ENCODE results near the gene OR10J4.
"Not testable (repeated sequence)": the region's sequence is repeated elsewhere in the genome, so short reads cannot be mapped to it uniquely, and the experiment has no call there.

The OR10J4 gene

DNA sequence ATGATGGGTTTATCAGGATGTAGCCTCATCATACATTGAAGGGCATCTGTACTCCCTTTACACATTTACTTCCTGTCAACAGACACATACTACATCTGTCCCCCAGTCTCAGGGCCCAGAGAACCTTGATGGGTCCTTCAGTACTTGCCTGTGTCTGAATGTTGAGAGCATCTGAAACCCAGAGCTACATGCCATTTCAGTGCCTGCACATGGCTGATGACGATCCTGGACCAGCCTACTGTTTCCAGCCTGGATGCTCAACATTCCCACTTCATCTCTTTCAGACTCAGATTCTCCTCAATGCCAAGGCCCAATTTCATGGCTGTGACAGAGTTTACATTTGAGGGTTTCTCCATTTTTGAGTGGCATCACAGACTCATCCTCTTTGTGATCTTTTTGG lies at the start of gene OR10J4:
Gene OR10J4 (plus strand): TSS at position 301 of the 400 bp plus-strand sequence.
- no peak for DNase-seq

DNA sequence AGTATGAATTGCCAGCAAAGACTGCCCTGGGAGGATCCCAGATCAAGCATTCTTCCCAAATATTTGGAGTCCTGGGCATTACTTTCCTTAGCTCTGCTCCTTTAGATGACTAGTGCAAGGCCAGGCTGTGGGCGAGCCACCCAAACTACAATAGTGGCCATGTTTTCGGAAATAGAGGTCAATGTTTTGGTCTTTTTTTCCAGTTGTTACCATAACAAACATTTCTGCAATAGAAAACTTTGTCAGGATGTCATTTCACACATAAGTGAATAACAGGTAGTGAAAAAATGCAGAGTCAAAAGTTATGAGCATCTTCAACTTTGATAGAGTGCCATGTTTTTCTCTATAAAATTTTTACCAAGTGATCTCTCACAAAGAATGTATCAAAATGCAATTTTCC lies 25.2 kb upstream of the OR10J4 start:
- no peak for DNase-seq

DNA sequence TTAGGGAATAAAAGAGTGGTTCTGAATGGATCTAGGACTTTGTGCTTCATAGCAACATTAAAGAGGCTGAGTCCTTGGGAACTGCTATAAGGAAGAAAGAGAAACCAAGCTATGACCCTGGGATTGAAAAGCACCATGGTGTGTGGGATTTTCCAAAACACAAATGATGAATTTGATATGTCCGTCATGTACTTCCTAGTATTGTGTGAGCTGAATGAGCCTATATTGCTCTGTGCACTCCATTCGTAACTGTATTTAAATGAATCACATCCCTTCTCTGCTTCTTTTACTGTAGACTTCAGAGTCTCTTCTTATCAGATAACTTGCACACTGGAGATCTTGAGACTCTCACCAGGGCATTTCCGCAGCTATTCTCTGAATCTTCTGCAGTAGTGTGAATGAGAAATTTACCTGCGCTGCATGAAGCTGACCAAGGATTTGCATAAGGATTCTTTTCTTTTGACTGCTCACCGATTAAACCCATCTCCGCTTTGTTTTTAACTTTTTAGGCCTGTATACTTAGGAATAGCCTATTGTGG lies 23.1 kb upstream of the OR10J4 start:
- no peak for DNase-seq

DNA sequence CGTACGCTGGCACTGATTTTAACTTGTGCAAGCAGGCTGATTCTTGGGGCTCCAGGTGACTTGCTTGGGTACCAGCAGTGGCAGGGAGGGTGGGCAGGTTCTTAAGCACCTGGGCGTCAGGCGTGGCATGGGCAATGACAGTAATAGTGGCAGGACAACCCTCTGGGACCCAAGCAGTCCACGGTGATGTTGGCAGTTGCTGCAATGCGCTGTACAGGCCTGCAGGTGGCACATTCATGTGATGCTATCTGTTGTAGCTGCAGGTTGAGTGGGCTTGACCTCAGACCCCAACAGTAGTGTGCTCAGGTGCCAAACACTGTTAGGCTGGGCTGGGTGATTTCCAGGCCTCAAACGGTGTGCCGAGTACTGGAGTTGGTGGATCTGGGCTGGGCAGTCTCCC lies 10.2 kb upstream of the OR10J4 start:
- no peak for DNase-seq

DNA sequence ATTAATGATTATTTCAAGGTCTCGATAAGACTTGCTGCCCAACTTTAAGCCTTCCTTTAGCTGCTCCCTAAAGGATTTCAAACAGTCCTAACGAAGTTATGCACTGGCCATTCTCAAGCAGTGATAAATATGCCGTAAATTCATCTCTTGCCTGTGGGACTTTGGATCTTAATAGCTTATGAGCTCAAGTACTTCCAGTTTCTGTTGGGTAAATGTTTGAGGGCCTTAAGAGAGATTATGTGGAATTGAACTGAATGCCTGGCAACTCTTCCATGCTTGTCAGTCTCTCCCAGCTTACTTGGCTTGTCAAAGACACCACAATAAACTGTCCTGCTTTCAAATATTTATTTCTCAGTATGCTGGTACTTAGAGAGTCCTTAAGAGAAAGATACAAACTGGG lies 3.5 kb upstream of the OR10J4 start:
- no peak for DNase-seq

DNA sequence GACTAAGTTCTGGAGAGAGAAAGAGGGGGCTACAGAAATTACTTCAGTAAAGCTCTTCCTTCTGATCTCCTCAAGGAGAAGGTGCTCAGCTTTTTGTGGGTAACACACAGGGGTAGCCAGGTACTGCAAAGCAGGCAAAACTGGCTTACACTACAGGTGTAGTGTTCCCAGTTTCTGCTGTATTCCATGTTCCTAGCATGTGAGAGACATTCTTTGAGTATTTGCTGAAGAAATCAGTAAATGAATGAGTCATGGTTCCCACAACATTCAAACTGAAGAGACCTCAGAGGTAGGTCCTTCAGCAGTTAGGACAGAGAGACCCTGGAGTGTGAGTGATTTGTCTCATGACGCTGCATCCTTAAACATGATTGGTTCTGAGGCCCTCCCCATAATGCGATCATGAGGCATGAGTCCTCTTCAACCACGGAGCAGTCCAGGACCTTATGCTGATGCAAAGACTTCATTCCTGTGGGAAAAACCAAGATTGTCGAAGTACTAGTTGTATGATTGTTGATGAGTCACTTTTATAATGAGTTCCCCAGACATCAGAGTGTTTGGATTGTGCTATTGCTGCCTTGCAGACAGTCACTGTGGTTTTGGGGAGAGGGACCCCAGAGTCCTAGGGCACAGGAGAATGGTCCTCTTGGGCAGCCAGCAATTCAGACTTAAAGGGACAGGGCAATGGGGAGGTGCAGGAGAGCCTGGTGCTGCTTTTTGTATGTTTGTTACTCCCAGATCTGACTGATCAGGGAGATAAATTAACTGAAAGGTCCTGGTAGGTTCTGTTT lies 2.7 kb upstream of the OR10J4 start:
- no peak for DNase-seq

DNA sequence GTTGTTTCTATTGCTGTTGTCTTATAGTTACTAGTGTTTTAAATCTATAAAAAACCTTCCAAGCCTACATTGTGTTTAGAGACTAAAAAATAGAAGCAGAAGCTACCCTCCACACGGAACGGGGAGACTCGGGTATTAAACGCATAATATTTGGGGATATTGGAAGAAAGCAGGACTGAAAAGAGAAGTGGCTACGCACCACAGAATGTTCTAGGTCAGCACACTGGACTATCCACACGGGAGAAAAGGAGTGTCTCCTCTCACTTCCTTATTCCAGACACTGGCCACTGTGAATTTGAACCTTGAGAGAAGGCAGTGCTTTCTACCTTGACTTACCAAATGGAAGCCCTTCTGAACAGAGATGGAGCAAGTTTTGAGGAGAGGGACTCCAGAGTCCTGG lies 1.0 kb upstream of the OR10J4 start:
- no peak for DNase-seq

DNA sequence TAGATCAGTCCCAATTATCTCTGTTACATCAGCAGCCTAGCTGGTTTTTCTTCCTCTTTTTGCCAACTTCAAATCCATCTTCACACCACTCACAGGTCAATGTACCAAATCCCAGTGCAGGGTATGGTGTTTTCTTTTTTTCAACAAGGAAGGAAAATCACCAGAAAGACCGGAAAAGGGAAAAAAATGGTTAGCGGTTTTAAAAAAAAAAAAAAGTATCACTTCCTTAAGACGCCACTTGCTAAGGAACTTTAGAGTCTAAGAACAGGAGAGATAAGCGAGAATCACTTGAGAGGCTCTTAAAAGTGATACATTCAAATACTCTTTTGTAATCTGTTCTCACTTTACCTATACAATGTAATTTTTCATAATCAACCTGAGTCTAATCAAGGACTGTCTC lies 4.5 kb downstream of the OR10J4 start:
- DNase-seq = no peak

DNA sequence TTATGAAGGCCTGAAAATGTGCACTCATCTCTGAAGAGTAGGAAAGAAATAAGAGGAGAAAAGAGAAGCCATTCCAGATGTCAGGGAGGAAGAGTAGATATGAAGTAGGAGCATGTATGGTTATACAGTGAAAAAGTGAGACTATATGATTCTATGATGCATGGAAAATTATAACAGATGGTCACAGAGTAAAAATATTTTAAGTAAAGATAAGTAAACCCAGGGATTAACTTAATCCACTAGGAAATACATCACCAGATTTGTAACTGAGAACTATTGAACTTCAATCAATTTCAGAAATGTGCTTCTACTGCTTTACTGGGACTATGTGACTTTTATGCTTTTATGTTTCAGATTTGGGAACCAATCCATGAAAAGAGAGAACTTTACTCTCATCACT lies 7.4 kb downstream of the OR10J4 start, which contains the start of gene OR10J1:
Gene OR10J1 (plus strand): TSS at position 301 of the 400 bp plus-strand sequence. CDS start 70 bp downstream, at position 371.
- DNase-seq = no peak

DNA sequence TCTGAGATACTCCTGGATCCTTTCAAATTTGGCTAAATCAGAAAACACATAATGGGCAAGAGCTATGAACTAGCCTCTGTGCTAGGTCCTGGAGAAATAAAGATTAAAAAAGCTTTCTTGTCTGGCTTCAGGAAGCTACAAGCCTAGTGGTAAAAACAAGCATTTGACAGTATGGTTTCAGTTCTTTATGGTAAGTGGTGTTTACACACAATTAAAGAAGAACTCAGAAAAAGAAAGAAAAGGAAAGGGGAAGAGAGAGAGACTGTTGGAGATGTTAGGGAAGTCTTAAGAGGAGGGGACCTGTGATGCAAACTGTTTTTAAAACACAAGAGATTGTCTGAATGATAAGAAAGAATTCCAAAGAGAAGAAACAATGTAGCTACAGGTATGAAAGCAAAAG lies 9.4 kb downstream of the OR10J4 start:
- DNase-seq = no peak

DNA sequence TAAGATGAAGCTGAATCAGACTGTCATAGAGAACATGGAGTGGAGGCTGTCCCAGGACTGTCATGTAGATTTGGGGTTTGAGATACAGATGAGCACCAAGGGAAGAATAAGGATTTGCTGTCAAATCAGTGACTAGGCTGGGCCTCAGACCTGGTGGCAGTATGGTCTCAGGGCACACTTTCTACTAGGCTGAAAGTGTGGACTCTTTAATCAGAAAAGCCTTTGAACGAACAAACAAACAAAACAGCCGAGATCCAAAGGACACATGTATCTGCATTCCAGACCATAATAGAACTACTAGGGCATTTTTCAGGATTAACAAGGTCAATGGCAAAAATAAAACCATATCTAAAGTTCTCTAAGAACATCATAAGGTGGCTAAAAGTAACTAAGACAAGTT lies 10.4 kb downstream of the OR10J4 start:
- no peak for DNase-seq

DNA sequence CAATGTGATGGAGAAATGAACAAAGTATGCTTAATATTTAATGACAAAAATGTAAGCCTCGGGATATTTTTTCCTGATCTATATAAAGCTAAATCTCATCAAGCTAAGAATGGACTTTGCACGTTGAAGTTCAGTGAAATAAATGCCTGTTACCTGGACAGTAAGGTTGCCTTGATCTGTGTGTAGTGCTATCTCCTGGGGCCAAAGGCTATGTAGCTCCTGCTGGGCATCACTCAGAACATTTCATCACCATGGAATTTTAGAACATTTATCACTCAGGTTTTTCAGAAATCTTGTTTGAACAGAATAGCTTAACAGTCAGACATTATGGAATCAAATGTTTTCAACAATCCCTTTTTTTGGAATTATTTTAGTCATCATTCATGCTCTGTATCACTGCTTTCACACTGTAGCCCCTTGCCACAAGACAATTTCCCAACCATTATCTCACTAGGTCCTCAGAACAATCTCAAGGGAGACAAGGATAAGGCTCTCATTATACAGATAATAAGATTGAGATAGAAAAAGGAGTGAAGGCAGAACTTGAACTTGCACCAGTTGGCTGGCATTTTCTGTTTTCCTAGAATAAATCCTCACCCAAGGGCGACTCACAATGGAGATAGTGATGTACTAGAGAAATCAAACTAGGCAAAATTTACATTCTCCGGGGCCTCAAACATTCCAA lies 11.2 kb downstream of the OR10J4 start:
- no peak for DNase-seq

DNA sequence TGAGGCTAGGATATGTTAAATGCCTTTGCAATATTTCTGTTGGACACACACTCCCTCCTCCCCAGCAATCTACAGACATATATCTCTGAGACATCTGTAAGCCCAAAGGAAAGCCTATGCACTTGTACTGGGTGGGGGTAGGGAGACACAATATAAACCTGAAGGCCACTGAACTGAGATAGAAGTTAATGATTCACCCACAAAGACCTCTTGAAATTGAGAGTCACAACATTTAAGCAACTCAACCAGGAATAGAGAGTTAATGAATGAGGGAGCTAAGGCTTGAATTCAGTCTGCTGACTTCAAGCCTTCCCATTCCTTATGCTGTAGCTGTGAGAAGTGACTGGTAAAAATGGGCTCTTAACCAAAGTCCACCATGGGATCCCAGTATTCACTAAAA lies 12.5 kb downstream of the OR10J4 start:
- no peak for DNase-seq

DNA sequence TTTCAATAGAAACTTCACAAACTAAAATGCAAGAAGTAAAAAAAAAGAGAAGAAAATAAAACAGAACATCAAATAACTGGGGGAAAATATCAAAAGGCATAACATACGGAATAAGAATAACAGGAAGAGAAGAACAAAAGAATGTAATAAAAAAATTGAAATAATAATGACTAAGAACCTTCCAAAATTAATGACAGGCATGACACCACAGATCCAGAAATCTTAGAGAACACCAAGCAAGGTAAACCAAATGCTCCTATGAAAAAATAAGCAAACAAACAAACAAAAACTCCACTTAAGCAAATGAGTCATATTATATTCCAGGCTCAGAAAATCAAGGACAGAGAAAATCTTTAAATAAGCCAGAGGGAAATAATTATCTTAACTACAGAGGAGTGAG lies 16.2 kb downstream of the OR10J4 start:
- DNase-seq = no peak

DNA sequence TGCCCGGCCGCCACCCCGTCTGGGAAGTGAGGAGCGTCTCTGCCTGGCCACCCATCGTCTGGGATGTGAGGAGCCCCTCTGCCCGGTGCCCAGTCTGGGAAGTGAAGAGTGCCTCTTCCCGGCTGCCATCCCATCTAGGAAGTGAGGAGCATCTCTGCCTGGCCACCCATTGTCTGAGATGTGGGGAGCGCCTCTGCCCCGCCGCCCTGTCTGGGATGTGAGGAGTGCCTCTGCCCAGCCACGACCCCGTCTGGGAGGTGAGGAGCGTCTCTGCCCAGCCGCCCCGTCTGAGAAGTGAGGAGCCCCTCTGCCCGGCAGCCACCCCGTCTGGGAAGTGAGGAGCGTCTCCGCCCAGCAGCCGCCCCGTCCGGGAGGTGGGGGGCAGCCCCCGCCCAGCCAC lies 17.6 kb downstream of the OR10J4 start:
- DNase-seq = not testable (repeated sequence)

DNA sequence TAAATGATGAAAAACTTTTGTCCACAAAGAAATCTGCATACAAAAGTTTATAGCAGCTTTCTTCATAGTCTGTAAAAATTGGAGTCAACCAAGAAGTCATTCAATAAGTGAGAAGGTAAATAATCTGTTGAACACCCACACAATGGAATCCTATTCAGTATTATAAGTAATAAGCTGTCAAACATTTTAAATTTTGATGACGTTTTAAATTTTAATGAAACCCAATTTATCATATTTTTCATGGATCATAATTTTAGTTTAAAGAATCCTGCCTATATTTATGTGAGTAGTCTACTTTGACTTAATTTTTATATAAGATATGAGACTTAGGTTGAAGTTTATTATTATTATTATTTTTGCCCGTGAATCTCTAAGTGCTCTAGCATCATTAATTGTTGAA lies 27.5 kb downstream of the OR10J4 start:
- DNase-seq = no peak

DNA sequence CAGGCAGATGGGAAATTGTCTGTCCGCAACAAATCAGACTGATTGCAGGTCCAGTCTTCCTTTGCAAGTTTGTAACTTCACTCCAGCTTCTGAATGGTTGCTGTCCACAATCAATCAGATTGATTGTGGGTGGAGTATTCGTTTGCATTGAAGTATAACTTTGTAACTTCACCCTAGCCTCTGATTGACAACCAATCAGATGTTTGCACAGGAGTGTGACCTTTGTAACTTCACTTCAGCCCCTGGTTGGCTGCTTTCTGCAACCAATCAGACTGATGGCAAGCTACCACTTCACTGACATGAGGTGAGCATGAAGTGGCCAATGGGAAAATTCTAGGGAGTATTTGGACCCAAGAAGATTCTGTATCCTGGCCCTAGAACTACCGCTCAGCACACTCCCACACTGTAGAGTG lies 33.2 kb downstream of the OR10J4 start:
- no peak for DNase-seq

DNA sequence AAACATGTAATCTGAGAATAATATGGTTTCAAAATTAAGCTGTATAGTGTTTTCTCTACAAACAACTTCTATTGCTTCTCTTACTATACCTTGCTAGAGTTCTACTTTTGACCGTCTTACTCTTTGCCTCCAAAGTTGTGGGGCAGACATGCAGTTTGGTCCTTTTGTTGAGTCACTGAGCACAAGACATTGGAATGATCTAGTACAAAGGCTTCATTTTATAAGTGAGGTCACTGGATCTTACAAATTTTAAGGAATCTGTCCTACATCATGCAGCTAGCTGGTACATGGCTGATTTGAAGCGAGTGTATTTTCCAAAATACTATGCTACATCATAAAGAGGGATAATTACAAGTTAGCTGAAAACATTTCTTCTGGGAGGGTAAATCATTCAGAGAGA lies 36.3 kb downstream of the OR10J4 start:
- no peak for DNase-seq

DNA sequence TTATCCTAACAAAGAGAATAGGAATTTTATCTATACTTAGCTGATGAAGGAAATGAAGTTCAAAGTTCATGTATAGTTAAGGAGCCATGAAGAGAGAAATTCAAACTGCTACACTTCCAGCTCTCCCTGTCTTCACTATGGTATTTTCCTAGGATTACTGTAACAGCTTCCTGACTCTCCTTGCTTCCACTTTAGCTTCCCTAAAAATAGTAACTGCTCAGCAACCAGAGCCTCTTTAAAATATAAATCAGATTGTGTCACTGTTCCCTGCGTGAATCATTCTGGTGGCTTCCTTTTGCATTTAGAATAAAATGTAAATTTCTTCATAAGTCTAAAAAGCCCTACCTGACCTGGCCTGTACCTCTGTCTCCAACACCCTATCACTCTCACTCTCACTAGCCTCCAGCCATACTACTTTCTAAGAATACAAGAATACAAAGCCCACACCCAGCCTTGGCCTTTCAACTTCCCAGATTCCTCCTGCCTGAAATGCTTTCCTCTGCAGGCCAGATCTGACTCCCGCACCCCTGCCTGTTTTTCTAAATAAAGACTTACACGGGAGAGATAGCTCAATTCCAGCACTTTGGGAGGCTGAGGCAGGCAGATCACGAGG lies 38.0 kb downstream of the OR10J4 start:
- no peak for DNase-seq

DNA sequence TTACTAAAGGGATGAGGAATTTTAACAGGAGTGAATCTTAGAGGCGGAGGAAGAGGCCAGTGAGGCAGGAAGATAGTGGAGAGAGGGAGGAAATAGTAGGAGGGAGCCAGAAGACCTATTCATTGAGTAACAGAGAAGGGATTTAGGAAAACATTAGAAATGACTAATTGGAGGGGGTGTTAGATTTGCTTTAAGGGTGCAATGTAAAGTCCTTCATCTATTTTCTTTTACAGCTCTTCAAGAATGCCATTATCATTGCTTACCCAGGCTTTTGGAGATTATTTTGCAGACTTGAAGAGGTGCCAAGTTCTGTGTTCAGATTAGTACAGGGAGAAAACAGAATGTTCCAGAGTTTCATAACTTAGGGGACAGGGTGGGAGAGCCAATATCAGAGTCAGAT lies 41.3 kb downstream of the OR10J4 start:
- DNase-seq = no peak

DNA sequence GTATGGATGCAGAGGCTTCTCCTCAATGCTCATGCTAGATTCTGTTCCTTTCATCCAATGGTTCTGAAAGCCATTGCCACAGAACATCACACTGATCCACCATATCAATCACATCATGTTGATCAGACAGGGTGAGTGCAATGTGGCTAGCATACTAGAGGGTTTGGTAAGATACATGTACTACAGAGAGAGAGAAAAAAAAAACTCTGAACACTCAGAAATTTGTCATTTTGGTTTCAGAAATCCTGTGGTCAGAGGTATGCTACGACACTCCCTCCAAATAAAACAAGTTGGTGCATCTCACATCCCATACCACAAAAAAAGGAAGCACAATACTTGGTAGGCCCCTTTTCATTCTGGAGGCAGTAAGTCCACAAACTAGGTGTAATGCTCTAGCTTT lies 42.9 kb downstream of the OR10J4 start:
- DNase-seq = no peak
